ENCODE results near the gene GULP1. TPM values are rescaled to one million over a fixed set of nuclear protein-coding genes. Genes with fewer than 3 reads are reported as not detected.
A peak's percentile ranks its signal among the peaks of the same experiment; 100 is the strongest.

GULP1 gene
- total RNA-seq, 1 donor from 2014 or later, result 29.5 TPM

- H3K9me3 Mint-ChIP-seq (ENCODE audit: low read depth), result no peaks in the 10 kb centered on the region
- H3K27me3 Mint-ChIP-seq (ENCODE audit: low read depth), result no peaks in the 10 kb centered on the region
- H3K4me1 Mint-ChIP-seq (ENCODE audit: low read depth), result peaks cover 37% of the 10 kb centered on the region
- peak overlapping the region; percentile 99 for H3K4me3 Mint-ChIP-seq (ENCODE audit: unreplicated experiment)
- no peak for DNase-seq (ENCODE audit: low spot score)
- no peak for TF ChIP-seq CTCF (IDR thresholded peaks at IDR 0.05)
- H3K36me3 Mint-ChIP-seq (ENCODE audit: low read depth), result no peaks in the 10 kb centered on the region
- H3K27ac Mint-ChIP-seq (ENCODE audit: unreplicated experiment), result peak overlapping the region; percentile 98
Observed at GRCh38 chr2:188291142-188291616, 495 bp upstream of the GULP1 start.

- peak overlapping the region; percentile 99 for H3K4me3 Mint-ChIP-seq (ENCODE audit: unreplicated experiment)
- peak overlapping the region; percentile 98 for H3K27ac Mint-ChIP-seq (ENCODE audit: unreplicated experiment)
- DNase-seq (ENCODE audit: low spot score), result peak; percentile 94
- TF ChIP-seq CTCF (IDR thresholded peaks at IDR 0.05), result no peak
- H3K4me1 Mint-ChIP-seq (ENCODE audit: low read depth), result peaks cover 42% of the 10 kb centered on the region
- H3K9me3 Mint-ChIP-seq (ENCODE audit: low read depth), result no peaks in the 10 kb centered on the region
- no peaks in the 10 kb centered on the region for H3K36me3 Mint-ChIP-seq (ENCODE audit: low read depth)
- H3K27me3 Mint-ChIP-seq (ENCODE audit: low read depth), result no peaks in the 10 kb centered on the region
Observed at GRCh38 chr2:188292348-188293239, 920 bp downstream of the GULP1 start.

GRCh38 chr2:188293601-188294351 lies 2.1 kb downstream of the GULP1 start:
- no peaks in the 10 kb centered on the region for H3K27me3 Mint-ChIP-seq (ENCODE audit: low read depth)
- H3K4me1 Mint-ChIP-seq (ENCODE audit: low read depth), result peaks cover 42% of the 10 kb centered on the region
- DNase-seq (ENCODE audit: low spot score), result no peak
- no peak for TF ChIP-seq CTCF (IDR thresholded peaks at IDR 0.05)
- H3K36me3 Mint-ChIP-seq (ENCODE audit: low read depth), result no peaks in the 10 kb centered on the region
- H3K9me3 Mint-ChIP-seq (ENCODE audit: low read depth), result no peaks in the 10 kb centered on the region
- H3K4me3 Mint-ChIP-seq (ENCODE audit: unreplicated experiment), result peak overlapping the region; percentile 99
- H3K27ac Mint-ChIP-seq (ENCODE audit: unreplicated experiment), result peak overlapping the region; percentile 98

- Mint-ChIP-seq H3K9me3 (ENCODE audit: low read depth) (peaks cover 2% of the 10 kb centered on the region), H3K27me3 (ENCODE audit: low read depth) (no peaks in the 10 kb centered on the region), H3K4me1 (ENCODE audit: low read depth) (peaks cover 42% of the 10 kb centered on the region), H3K27ac (ENCODE audit: unreplicated experiment) (peak overlapping the region; percentile 98), H3K4me3 (ENCODE audit: unreplicated experiment) (peak overlapping the region; percentile 99), H3K36me3 (ENCODE audit: low read depth) (no peaks in the 10 kb centered on the region)
- no peak for DNase-seq (ENCODE audit: low spot score)
- no peak for TF ChIP-seq CTCF (IDR thresholded peaks at IDR 0.05)
Observed at GRCh38 chr2:188294352-188294926, 2.8 kb downstream of the GULP1 start.

Data from chondrocyte (in vitro differentiated cells).